Endodermal cell (in vitro differentiated cells): ENCODE measurements around the gene TYW1B. TPM values are rescaled to one million over a fixed set of nuclear protein-coding genes. Genes with fewer than 3 reads are reported as not detected.
"Not testable (repeated sequence)": the region's sequence is repeated elsewhere in the genome, so short reads cannot be mapped to it uniquely, and the experiment has no call there.

Source experiments
- DNase-seq: peaks from one replicate; pipeline ENCODE4 v3.0.0-alpha.2; 2017
- H3K27ac ChIP-seq: 2 replicates; pipeline ENCODE4 v1.5.1; 2013; ENCODE audit warnings: mild to moderate bottlenecking, low read depth, low read length, moderate library complexity
- H3K27me3 ChIP-seq: 2 replicates; pipeline ENCODE4 v1.6.1; 2013; ENCODE audit warnings: mild to moderate bottlenecking, low read length, moderate library complexity; ENCODE audit not compliant: insufficient read depth, control insufficient read depth, poor library complexity, severe bottlenecking
- H3K36me3 ChIP-seq: 2 replicates; pipeline ENCODE4 v1.7.0; 2013; ENCODE audit warnings: mild to moderate bottlenecking, low read length, moderate library complexity; ENCODE audit not compliant: control insufficient read depth, insufficient read depth
- H3K4me1 ChIP-seq: one replicate; pipeline ENCODE4 v1.7.0; 2013; ENCODE audit warnings: low read length; ENCODE audit not compliant: control insufficient read depth, insufficient read depth
- H3K4me3 ChIP-seq: 2 replicates; pipeline ENCODE4 v1.5.1; 2013; ENCODE audit warnings: mild to moderate bottlenecking, low read length, moderate library complexity
- H3K9ac ChIP-seq: 2 replicates; pipeline ENCODE4 v1.6.1; 2013; ENCODE audit warnings: mild to moderate bottlenecking, low read length, moderate library complexity; ENCODE audit not compliant: poor library complexity, severe bottlenecking; ENCODE audit errors: extremely low read depth
- H3K9me3 ChIP-seq: 2 replicates; pipeline ENCODE4 v1.6.1; 2013; ENCODE audit warnings: mild to moderate bottlenecking, low read length, moderate library complexity; ENCODE audit not compliant: control insufficient read depth
- H3K27ac Mint-ChIP-seq: 2 replicates; pipeline ENCODE4 v1.8.0; 2020; ENCODE audit warnings: mixed read lengths
- H3K27me3 Mint-ChIP-seq: 2 replicates; pipeline ENCODE4 v1.8.0; 2021; ENCODE audit warnings: mild to moderate bottlenecking, mixed read lengths; ENCODE audit not compliant: insufficient read depth
- H3K36me3 Mint-ChIP-seq: 2 replicates; pipeline ENCODE4 v1.8.0; 2020; ENCODE audit warnings: low read depth, mixed read lengths
- H3K4me1 Mint-ChIP-seq: 2 replicates; pipeline ENCODE4 v1.8.0; 2020; ENCODE audit warnings: mixed read lengths
- H3K4me3 Mint-ChIP-seq: 2 replicates; pipeline ENCODE4 v1.8.0; 2020; ENCODE audit warnings: mild to moderate bottlenecking, moderate library complexity, mixed read lengths
- H3K9me3 Mint-ChIP-seq: 2 replicates; pipeline ENCODE4 v1.8.0; 2020; ENCODE audit warnings: mild to moderate bottlenecking, mixed read lengths
- WGBS, 2 experiments: methylation state at CpG; one replicate each; pipeline versions ENCODE4 v1.1.5 to v1.1.7; 2013; ENCODE audit warnings: missing lambda C conversion rate in 2 of 2, mixed read lengths in 1 of 2; ENCODE audit not compliant: insufficient coverage in 1 of 2, insufficient read length in 1 of 2; 5-methylcytosine and 5-hydroxymethylcytosine counted together
- total RNA-seq, 2 donors: library from RNA; stranded (reverse); fragmentation: NEBNext Ultra II Directional in 1 of 2; extraction: Animal tissue kit (Norgen Biotek cat#: 25700) in 1 of 2; gene quantifications; 2 replicates in 1 of 2; 3 replicates in 1 of 2; pipeline ENCODE4 v1.2.1, GENCODE V29; 2021

Gene TYW1B
- total RNA-seq, 2 donors from 2014 or later, result 3.7 to 3.9 TPM

DNA sequence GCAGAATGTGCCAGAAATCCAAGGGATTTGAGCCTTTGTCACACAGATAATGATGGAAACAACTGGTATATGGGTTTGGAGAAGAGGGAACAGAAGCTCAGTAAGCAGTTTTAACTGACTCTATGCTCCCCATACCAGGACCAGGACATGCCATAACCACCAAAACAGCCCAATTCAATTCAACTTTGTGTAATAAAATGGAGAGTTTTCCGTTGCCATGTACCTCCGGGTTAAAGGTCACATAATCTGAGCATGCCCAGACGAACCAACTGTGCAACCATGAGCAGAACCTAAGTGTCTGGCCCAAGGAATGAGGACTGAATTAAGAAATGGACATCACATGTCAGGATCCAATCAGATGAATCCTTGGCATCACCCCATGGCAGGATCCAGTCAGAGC, 22.7 kb upstream of the TYW1B start:
- not testable (repeated sequence) for H3K27me3 Mint-ChIP-seq, H3K27me3 ChIP-seq, H3K36me3 ChIP-seq, H3K4me3 Mint-ChIP-seq, H3K9me3 Mint-ChIP-seq, DNase-seq, H3K36me3 Mint-ChIP-seq, H3K9me3 ChIP-seq, H3K4me3 ChIP-seq, H3K27ac Mint-ChIP-seq, H3K9ac ChIP-seq, H3K27ac ChIP-seq, H3K4me1 ChIP-seq, H3K4me1 Mint-ChIP-seq
- WGBS, 2 experiments, result 93% methylated on average over 3 of the region's 3 CpGs; no CpG with 5 or more reads in 1 of the 2 experiments

DNA sequence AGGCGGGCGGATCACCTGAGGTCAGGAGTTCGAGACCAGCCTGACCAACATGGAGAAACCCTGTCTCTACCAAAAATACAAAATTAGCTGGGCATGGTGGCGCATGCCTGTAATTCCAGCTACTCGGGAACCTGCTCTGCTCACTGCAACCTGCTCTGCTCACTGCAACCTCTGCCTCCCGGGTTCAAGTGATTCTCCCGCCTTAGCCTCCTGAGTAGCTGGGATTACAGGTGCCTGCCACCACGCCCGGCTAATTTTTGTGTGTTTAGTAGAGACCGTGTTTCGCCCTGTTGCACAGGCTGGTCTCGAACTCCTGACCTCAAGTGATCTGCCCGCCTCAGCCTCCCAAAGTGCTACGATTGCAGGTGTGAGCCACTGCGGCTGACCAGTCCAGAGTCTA, 16.1 kb upstream of the TYW1B start:
- H3K27ac Mint-ChIP-seq, H3K27me3 Mint-ChIP-seq: not testable (repeated sequence)
- peaks cover 21% of the 10 kb centered on the region for H3K9me3 Mint-ChIP-seq

GRCh38 chr7:72843166-72843565, 15.2 kb upstream of the TYW1B start:
- Mint-ChIP-seq H3K36me3 (peaks cover 11% of the 10 kb centered on the region), H3K9me3 (peaks cover 21% of the 10 kb centered on the region)
- not testable (repeated sequence) for H3K4me1 Mint-ChIP-seq, H3K27me3 ChIP-seq, DNase-seq, H3K27me3 Mint-ChIP-seq, H3K4me1 ChIP-seq, H3K27ac Mint-ChIP-seq, H3K36me3 ChIP-seq, H3K9ac ChIP-seq, H3K27ac ChIP-seq, H3K4me3 Mint-ChIP-seq, H3K4me3 ChIP-seq
- peaks cover 11% of the 10 kb centered on the region for H3K9me3 ChIP-seq
- WGBS, 2 experiments, result 100% methylated on average over 1 of the region's 4 CpGs; no CpG with 5 or more reads in 1 of the 2 experiments

More for the DNA sequence above, 16.1 kb upstream of the TYW1B start:
- not testable (repeated sequence) for H3K4me3 ChIP-seq, H3K9ac ChIP-seq, H3K36me3 ChIP-seq, H3K36me3 Mint-ChIP-seq, H3K27me3 ChIP-seq, H3K4me3 Mint-ChIP-seq, H3K4me1 Mint-ChIP-seq, H3K4me1 ChIP-seq, H3K27ac ChIP-seq, DNase-seq
- 92 to 93% methylated on average over 13 to 15 of the region's 15 CpGs for WGBS, 2 experiments
- H3K9me3 ChIP-seq, result peaks cover 11% of the 10 kb centered on the region

- Mint-ChIP-seq H3K9me3 (peaks cover 21% of the 10 kb centered on the region), H3K36me3 (peaks cover 22% of the 10 kb centered on the region)
- not testable (repeated sequence) for H3K27me3 Mint-ChIP-seq, H3K4me1 Mint-ChIP-seq, H3K36me3 ChIP-seq, H3K4me3 ChIP-seq, H3K4me3 Mint-ChIP-seq, H3K4me1 ChIP-seq, DNase-seq, H3K27ac ChIP-seq, H3K9ac ChIP-seq, H3K27me3 ChIP-seq, H3K27ac Mint-ChIP-seq
- 92 to 100% methylated on average over 1 to 6 of the region's 6 CpGs for WGBS, 2 experiments
- peaks cover 11% of the 10 kb centered on the region for H3K9me3 ChIP-seq
Measured at GRCh38 chr7:72840966-72841511, 13.0 kb upstream of the TYW1B start.

DNA sequence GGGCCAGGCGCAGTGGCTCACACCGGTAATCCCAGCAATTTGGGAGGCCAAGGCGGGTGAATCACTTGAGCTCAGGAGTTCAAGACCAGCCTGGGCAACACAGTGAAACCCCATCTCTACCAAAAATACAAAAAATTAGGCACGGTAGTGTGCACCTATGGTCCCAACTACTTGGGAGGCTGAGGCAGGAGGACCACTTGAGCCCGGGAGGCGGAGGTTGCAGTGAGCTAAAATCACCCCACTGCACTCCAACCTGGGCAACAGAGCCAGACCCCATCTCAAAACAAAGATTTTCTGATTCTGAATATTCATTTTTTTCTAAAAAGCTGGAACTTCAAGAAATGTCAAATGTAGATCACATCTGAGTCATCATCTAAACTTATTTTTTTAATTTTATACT, 10.3 kb upstream of the TYW1B start:
- H3K4me1 ChIP-seq, DNase-seq, H3K27me3 ChIP-seq, H3K4me1 Mint-ChIP-seq, H3K27ac Mint-ChIP-seq, H3K9ac ChIP-seq, H3K27me3 Mint-ChIP-seq, H3K4me3 ChIP-seq, H3K4me3 Mint-ChIP-seq, H3K27ac ChIP-seq: not testable (repeated sequence)
- Mint-ChIP-seq H3K36me3 (peaks cover 38% of the 10 kb centered on the region), H3K9me3 (peaks cover 21% of the 10 kb centered on the region)
- H3K9me3 ChIP-seq, result peaks cover 11% of the 10 kb centered on the region
- WGBS, 2 experiments, result 95% methylated on average over 6 of the region's 6 CpGs; no CpG with 5 or more reads in 1 of the 2 experiments
- peaks cover 22% of the 10 kb centered on the region for H3K36me3 ChIP-seq

DNA sequence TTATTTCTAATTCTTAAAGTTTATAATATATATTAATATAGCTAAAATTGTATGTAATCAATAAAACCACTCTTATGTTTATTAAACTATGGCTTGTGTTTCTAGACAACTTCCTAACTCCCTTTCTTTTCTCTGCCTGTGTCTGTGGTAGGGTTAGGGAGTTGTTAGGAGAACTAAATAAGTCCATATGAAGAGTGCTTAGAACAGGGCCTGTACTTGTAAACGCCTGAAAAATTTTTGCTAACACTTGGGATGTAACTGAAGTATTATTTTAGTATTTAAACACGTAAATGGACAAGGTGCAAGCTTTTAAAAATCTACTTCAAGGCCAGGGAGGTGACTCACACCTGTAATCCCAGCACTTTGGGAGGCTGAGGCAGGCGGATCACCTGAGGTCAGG, 9.3 kb upstream of the TYW1B start:
- H3K9ac ChIP-seq, DNase-seq, H3K4me1 Mint-ChIP-seq, H3K4me3 ChIP-seq, H3K4me3 Mint-ChIP-seq, H3K27me3 Mint-ChIP-seq, H3K27ac ChIP-seq, H3K4me1 ChIP-seq, H3K27me3 ChIP-seq, H3K27ac Mint-ChIP-seq: not testable (repeated sequence)
- WGBS, 2 experiments, result 91 to 92% methylated on average over 3 of the region's 3 CpGs
- H3K9me3 ChIP-seq, result peaks cover 11% of the 10 kb centered on the region
- H3K36me3 ChIP-seq, result peaks cover 33% of the 10 kb centered on the region
- peaks cover 19% of the 10 kb centered on the region for H3K9me3 Mint-ChIP-seq
- H3K36me3 Mint-ChIP-seq, result peaks cover 47% of the 10 kb centered on the region

- H3K9me3 Mint-ChIP-seq, H3K9ac ChIP-seq: not testable (repeated sequence)
- H3K4me3 ChIP-seq, result peak overlapping the region; percentile 94
Measured at GRCh38 chr7:72830567-72830966, 2.6 kb upstream of the TYW1B start.

More at GRCh38 chr7:72830567-72830966, 2.6 kb upstream of the TYW1B start:
- not testable (repeated sequence) for H3K9me3 ChIP-seq, H3K27me3 ChIP-seq, H3K4me1 ChIP-seq, DNase-seq, H3K4me1 Mint-ChIP-seq, H3K27me3 Mint-ChIP-seq, H3K27ac ChIP-seq
- Mint-ChIP-seq H3K4me3 (peak overlapping the region; percentile 77), H3K27ac (peak overlapping the region; percentile 96), H3K36me3 (peaks cover 29% of the 10 kb centered on the region)
- WGBS, 2 experiments, result 70% methylated on average over 1 of the region's 5 CpGs; no CpG with 5 or more reads in 1 of the 2 experiments
- peaks cover 32% of the 10 kb centered on the region for H3K36me3 ChIP-seq
